Measurements from ENCODE around the gene BCKDHB.

DNA sequence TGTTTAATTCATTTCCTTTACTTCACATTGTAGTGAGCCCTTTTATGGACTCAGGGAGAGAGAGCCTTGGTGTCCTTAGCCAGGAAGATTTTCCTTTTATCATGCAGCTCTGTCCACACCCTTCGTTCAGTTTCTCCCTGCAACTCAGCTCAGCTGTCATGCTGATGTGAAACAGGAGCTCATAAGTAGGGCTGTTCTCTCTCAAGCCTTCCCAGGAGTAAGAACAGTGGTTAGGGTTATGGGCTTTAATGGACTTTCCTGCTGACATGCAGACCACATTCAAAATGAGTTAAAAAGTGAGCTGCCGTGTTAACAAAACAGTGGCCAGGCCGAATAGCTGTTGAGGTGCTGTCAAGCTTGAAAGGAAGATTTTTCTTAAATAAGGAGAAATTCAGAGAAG, 104.1 kb downstream of the BCKDHB start:
- TF ChIP-seq EP300 (IDR thresholded peaks at IDR 0.05; ENCODE audit: borderline replicate concordance): no peak
- TF ChIP-seq YY1 (IDR thresholded peaks at IDR 0.05; ENCODE audit: low read depth): no peak
- TF ChIP-seq CEBPB (IDR thresholded peaks at IDR 0.05): no peak
- TF ChIP-seq, protein P1, sequence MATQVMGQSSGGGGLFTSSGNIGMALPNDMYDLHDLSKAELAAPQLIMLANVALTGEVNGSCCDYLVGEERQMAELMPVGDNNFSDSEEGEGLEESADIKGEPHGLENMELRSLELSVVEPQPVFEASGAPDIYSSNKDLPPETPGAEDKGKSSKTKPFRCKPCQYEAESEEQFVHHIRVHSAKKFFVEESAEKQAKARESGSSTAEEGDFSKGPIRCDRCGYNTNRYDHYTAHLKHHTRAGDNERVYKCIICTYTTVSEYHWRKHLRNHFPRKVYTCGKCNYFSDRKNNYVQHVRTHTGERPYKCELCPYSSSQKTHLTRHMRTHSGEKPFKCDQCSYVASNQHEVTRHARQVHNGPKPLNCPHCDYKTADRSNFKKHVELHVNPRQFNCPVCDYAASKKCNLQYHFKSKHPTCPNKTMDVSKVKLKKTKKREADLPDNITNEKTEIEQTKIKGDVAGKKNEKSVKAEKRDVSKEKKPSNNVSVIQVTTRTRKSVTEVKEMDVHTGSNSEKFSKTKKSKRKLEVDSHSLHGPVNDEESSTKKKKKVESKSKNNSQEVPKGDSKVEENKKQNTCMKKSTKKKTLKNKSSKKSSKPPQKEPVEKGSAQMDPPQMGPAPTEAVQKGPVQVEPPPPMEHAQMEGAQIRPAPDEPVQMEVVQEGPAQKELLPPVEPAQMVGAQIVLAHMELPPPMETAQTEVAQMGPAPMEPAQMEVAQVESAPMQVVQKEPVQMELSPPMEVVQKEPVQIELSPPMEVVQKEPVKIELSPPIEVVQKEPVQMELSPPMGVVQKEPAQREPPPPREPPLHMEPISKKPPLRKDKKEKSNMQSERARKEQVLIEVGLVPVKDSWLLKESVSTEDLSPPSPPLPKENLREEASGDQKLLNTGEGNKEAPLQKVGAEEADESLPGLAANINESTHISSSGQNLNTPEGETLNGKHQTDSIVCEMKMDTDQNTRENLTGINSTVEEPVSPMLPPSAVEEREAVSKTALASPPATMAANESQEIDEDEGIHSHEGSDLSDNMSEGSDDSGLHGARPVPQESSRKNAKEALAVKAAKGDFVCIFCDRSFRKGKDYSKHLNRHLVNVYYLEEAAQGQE (IDR thresholded peaks at IDR 0.05; ENCODE audit: low read depth): no peak
- TF ChIP-seq RAD21 (IDR thresholded peaks at IDR 0.05; ENCODE audit: low read depth): no peak
- TF ChIP-seq CREB1 (IDR thresholded peaks at IDR 0.05; ENCODE audit: low read depth): no peak
- TF ChIP-seq, protein P2, sequence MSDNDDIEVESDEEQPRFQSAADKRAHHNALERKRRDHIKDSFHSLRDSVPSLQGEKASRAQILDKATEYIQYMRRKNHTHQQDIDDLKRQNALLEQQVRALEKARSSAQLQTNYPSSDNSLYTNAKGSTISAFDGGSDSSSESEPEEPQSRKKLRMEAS (IDR thresholded peaks at IDR 0.05): no peak
- no peak for TF ChIP-seq TCF12 (IDR thresholded peaks at IDR 0.05; ENCODE audit: low read depth)
- no peak for TF ChIP-seq NFIC (IDR thresholded peaks at IDR 0.05)
- no peak for TF ChIP-seq FOXM1 (IDR thresholded peaks at IDR 0.05; ENCODE audit: borderline replicate concordance, low read depth)
- no peak for TF ChIP-seq TAF1 (IDR thresholded peaks at IDR 0.05; ENCODE audit: low read depth)

Measured in Ishikawa (cell line).